HG02943 (cell line): ENCODE results near the gene OR1S1.
"Not testable (repeated sequence)": the region's sequence is repeated elsewhere in the genome, so short reads cannot be mapped to it uniquely, and the experiment has no call there.

Experiments
- ATAC-seq: cut with Tn5 transposase; IDR thresholded peaks from one replicate; pipeline ENCODE4 v1.9.1; 2021; ENCODE audit warnings: mild to moderate bottlenecking, low read depth, moderate library complexity; ENCODE audit not compliant: unreplicated experiment

Gene OR1S1

GRCh38 chr11:58212420-58212819 lies at the start of gene OR1S1:
TSS of gene OR1S1 (plus strand) at chr11:58212720.
- ATAC-seq: not testable (repeated sequence)

GRCh38 chr11:58164389-58164788 lies 48.1 kb upstream of the OR1S1 start:
- no peak for ATAC-seq

GRCh38 chr11:58164990-58165389 lies 47.5 kb upstream of the OR1S1 start:
- ATAC-seq: no peak

- no peak for ATAC-seq
Measured at GRCh38 chr11:58165504-58166106, 46.9 kb upstream of the OR1S1 start.

DNA sequence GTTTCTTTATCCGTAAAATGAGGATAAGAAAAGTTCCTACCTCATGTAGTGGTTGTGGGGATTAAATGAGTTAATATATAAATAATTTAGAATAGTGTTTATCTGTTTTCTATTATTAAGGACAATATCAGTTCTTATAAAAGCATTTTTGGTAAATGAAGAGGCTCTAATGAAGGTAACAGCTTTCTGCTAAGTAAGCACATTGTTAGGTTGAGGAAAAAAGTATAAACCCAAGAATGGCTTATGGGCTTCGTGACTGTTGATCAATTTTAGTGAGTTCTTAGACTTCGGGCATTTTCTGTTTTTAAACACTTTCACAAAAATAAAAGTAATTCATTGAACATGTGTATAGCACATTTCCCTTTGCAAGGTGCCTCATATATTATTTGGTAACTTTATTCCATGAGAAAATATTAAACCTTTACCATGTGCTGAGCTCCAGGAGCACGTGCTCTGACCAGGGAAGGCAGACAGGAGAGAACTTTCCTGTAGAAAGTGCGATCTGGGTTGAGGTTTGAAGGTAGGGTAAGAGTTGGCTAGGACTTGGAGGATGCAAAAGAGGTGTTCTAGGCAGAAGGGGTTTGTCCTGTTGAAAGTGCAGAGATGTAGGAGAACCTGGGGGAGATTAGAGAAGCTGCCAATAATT lies 35.0 kb upstream of the OR1S1 start:
- ATAC-seq: no peak

GRCh38 chr11:58178444-58178843 lies 34.1 kb upstream of the OR1S1 start:
- no peak for ATAC-seq

- no peak for ATAC-seq
Measured at GRCh38 chr11:58179648-58180047, 32.9 kb upstream of the OR1S1 start.

- no peak for ATAC-seq
Measured at GRCh38 chr11:58186938-58187337, 25.6 kb upstream of the OR1S1 start.

GRCh38 chr11:58188770-58189169 lies 23.8 kb upstream of the OR1S1 start, which contains the start of gene OR9Q2:
TSS of gene OR9Q2 (plus strand) at chr11:58189070. CDS start at chr11:58190491, 1,421 bp downstream.
- no peak for ATAC-seq

DNA sequence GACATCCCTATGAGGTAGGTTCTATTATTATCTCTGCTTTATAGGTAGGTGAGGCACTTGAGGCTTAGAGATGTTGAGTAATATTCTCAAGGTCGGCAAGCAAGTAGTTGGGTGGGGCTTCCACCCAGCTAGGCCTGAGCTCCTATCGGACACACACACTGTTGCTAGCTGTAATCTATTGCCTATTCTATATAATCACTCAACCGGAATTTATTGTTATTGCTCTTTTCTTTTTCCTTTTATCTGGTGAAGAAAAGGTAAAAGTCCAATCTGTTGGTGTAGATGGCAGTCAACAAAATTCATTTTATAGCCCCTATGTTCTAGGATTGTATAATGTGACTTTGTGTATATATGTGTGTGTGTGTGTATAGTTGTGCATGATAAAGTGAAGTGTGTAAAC lies 20.3 kb upstream of the OR1S1 start:
- ATAC-seq: no peak

- ATAC-seq: no peak
Measured at GRCh38 chr11:58193391-58193790, 19.1 kb upstream of the OR1S1 start.

DNA sequence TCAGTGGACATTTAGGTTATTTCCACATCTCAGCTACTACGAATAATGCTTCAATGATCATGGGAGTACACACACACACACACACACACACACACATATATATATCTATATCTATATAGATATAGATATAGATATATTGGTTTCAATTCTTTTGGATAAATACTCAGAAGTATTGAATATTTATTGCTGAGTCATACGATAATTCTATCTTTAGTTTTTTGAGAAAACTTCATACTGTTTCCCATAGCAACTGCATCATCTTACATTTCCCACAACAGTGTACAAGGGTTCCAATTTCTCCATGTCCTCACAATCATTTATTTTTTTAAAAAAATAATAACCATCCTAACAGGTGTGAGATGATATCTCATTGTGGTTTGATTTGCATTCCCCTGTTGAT lies 16.6 kb upstream of the OR1S1 start:
- ATAC-seq: no peak

- no peak for ATAC-seq
Measured at GRCh38 chr11:58199271-58199670, 13.2 kb upstream of the OR1S1 start.

GRCh38 chr11:58204042-58204441 lies 8.5 kb upstream of the OR1S1 start, which contains the start of gene OR1S2:
TSS of gene OR1S2 (minus strand) at chr11:58204142. CDS start at chr11:58204142, 0 bp downstream.
- no peak for ATAC-seq

DNA sequence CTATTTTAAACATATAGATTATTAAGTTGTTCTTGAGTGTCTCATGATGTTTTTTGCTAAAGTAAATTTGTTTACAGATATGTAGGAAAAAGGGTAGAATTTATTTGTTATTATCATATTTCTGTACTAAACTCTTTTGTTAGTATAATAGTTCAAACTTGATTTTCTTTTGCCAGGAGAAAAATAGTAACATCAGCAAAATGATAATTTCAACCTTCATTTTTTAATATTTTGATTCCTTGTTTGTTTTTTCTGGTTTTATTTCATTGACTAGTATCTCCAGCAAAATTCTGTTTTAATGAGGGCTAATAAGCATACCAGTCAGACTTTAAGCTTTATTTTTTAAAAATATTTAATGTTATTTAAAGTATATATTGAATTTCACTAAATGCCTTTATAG lies 4.0 kb downstream of the OR1S1 start:
- no peak for ATAC-seq

- no peak for ATAC-seq
Measured at GRCh38 chr11:58222721-58223120, 10.2 kb downstream of the OR1S1 start.

DNA sequence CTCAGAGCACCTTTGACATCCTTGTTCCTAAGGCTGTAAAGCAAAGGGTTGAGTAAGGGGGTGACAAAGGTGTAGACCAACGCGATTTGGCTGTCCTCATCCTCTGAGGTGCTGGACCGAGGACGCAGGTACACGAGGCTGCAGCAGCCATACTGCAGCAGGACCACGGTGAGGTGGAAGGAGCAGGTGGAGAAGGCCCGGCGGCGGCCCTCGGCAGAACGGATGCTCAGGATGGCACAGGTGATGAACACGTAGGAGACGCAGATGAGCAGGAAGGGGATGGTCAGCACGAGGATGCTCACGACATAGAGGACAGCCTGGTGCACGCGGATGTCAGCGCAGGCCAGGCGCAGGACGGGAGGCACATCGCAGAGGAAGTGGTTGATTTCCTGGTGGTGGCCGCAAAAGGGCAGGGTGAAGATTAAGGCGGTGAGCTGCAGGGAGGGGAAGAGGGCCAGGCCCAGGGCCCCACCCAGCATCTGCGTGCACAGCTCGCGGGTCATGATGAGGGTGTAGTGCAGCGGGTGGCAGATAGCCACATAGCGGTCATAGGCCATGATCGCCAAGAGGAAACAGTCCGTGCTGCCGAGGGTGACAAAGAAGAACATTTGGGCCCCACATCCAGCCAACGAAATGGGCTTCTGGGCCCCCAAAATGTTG lies 15.6 kb downstream of the OR1S1 start:
- ATAC-seq: no peak

DNA sequence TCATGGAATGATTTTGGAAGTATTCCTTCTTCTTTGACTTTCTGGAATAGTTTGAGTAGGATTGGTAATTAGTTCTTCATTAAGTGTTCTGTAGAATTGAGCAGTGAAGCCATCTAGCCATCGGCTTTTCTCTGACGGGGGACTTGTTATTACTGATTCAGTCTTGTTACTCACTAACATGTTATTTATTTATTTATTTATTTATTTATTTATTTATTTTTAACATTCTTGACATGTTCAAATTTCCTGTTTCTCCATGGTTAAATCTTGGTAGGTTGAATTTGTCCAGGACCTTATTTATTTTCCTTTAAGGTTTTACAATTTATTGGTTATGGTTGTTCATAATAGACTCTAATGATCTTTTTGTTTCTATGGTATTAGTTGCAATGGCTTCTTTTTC lies 31.4 kb downstream of the OR1S1 start:
- no peak for ATAC-seq

GRCh38 chr11:58254936-58255335 lies 42.4 kb downstream of the OR1S1 start:
- no peak for ATAC-seq

DNA sequence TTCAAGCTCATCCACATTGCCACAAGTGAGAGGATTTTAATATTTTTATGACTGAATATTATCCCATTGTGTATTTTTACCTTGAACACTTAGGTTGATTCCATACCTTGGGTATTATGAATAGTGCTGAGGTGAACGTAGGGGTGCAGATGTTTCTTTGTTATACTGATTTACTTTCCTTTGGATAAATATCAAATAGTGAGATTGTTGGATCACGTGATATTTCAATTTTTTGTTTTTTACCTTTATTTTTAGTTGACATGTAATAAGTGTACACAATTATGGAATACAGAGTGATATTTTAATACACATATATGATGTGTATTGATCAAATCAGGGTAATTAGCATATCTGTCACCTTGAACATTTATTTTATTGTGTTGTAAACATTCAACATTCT lies 47.5 kb downstream of the OR1S1 start:
- no peak for ATAC-seq
